HEK293T (cell line): ENCODE results near the gene RFNG.

ENCODE experiments used
- ARNT ChIP-seq: fragments of 450-650 bp; IDR thresholded peaks from 2 replicates; pipeline ENCODE4 v1.6.1; 2017; ENCODE audit warnings: mild to moderate bottlenecking
- BHLHE40 ChIP-seq: fragments of 450-650 bp; IDR thresholded peaks from 2 replicates; pipeline ENCODE4 v1.6.1; 2016; ENCODE audit warnings: mild to moderate bottlenecking, moderate library complexity, borderline replicate concordance
- ELF4 ChIP-seq: fragments of 450-650 bp; IDR thresholded peaks from 2 replicates; pipeline ENCODE4 v1.6.1; 2017; ENCODE audit warnings: antibody characterized with exemption
- FOXA1 ChIP-seq: fragments of 450-650 bp; IDR thresholded peaks from 2 replicates; pipeline ENCODE4 v1.6.1; 2016; ENCODE audit warnings: mild to moderate bottlenecking
- FOXK2 ChIP-seq: fragments of 450-650 bp; IDR thresholded peaks from 2 replicates; pipeline ENCODE4 v1.6.1; 2016; ENCODE audit warnings: mild to moderate bottlenecking
- FOXM1 ChIP-seq: fragments of 450-650 bp; IDR thresholded peaks from 2 replicates; pipeline ENCODE4 v1.6.1; 2017; ENCODE audit warnings: mild to moderate bottlenecking, borderline replicate concordance
- HDGF ChIP-seq: fragments of 450-650 bp; IDR thresholded peaks from 2 replicates; pipeline ENCODE4 v1.6.1; 2017; ENCODE audit warnings: antibody characterized with exemption, borderline replicate concordance
- L3MBTL2 ChIP-seq: fragments of 450-650 bp; conservative IDR thresholded peaks from 2 replicates; pipeline ENCODE4 v1.6.1; 2016; ENCODE audit warnings: mild to moderate bottlenecking
- NFRKB ChIP-seq: fragments of 450-650 bp; IDR thresholded peaks from 2 replicates; pipeline ENCODE4 v1.6.1; 2016; ENCODE audit warnings: mild to moderate bottlenecking, moderate library complexity
- SP1 ChIP-seq: fragments of 450-650 bp; IDR thresholded peaks from 2 replicates; pipeline ENCODE4 v1.6.1; 2017
- SUZ12 ChIP-seq: fragments of 450-650 bp; IDR thresholded peaks from 2 replicates; pipeline ENCODE4 v1.6.1; 2016; ENCODE audit warnings: mild to moderate bottlenecking
- TARDBP ChIP-seq: fragments of 450-650 bp; IDR thresholded peaks from 2 replicates; pipeline ENCODE4 v1.6.1; 2016
- ZNF384 ChIP-seq: fragments of 450-650 bp; IDR thresholded peaks from 2 replicates; pipeline ENCODE4 v1.6.1; 2016
- TF ChIP-seq, protein P1 (sequence below): fragments of 450-650 bp; IDR thresholded peaks from 2 replicates; pipeline ENCODE4 v1.6.1; 2016

DNA sequence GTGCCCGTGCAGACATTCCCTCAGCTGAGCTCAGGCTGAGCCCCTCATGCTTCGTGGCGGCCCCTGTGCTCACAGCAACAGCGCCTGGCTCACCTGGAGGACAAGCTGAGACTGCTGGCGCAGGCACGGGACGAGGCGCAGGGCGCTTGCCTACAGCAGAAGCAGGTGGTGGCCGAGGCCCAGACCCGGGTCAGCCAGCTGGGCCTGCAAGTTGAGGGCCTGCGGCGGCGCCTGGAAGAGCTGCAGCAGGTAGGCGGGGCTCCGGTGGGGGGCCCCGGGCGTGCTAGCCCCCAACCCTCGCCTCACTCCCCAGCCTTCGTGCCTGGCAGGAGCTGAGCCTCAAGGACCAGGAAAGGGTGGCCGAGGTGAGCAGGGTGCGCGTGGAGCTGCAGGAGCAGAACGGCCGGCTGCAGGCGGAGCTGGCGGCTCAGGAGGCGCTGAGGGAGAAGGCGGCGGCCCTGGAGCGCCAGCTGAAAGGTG lies 21.6 kb downstream of the RFNG start:
- TF ChIP-seq, protein P1, sequence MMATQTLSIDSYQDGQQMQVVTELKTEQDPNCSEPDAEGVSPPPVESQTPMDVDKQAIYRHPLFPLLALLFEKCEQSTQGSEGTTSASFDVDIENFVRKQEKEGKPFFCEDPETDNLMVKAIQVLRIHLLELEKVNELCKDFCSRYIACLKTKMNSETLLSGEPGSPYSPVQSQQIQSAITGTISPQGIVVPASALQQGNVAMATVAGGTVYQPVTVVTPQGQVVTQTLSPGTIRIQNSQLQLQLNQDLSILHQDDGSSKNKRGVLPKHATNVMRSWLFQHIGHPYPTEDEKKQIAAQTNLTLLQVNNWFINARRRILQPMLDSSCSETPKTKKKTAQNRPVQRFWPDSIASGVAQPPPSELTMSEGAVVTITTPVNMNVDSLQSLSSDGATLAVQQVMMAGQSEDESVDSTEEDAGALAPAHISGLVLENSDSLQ: no peak
- TF ChIP-seq ELF4: no peak
- TF ChIP-seq NFRKB: no peak
- TF ChIP-seq L3MBTL2: no peak
- TF ChIP-seq SUZ12: no peak
- TF ChIP-seq ZNF384: no peak
- no peak for TF ChIP-seq FOXK2
- no peak for TF ChIP-seq TARDBP
- no peak for TF ChIP-seq SP1
- TF ChIP-seq FOXM1: no peak
- TF ChIP-seq BHLHE40: no peak
- TF ChIP-seq ARNT: no peak
- no peak for TF ChIP-seq FOXA1
- TF ChIP-seq HDGF: no peak
